PC-9 (cell line): ENCODE results near the gene GTF2H3. TPM values are rescaled to one million over a fixed set of nuclear protein-coding genes. Genes with fewer than 3 reads are reported as not detected.

ENCODE experiments used
- Bru-seq: library from RNA; stranded (reverse); fragments of 400-500 nt; gene quantifications from one replicate; lab custom pipeline; 2021; lab: Mats Ljungman, UMichigan
- BruChase-seq, 2 experiments: library from RNA; stranded (reverse); fragments of 400-500 nt; gene quantifications; one replicate each; lab custom pipeline; 2021; lab: Mats Ljungman, UMichigan
- BruUV-seq: library from RNA; stranded (reverse); fragments of 400-500 nt; replicated peaks from 2 replicates; lab custom pipeline; 2021; lab: Mats Ljungman, UMichigan
- CTCF ChIA-PET: fragments of 300-600 bp; sonication (Branson Sonifier 250); formaldehyde crosslinking; loops from one replicate; lab custom pipeline; 2022; ENCODE audit warnings: antibody characterized with exemption; lab: Charles Lee
- POLR2A ChIA-PET: fragments of 300-600 bp; sonication (Branson Sonifier 250); formaldehyde crosslinking; loops from one replicate; lab custom pipeline; 2022; ENCODE audit warnings: antibody characterized with exemption; ENCODE audit not compliant: unreplicated experiment; lab: Charles Lee
- DNase-seq, 2 experiments: peaks; one replicate each; pipeline versions ENCODE4 v3.0.0 to v3.0.0-alpha.2; 2015 to 2022; ENCODE audit warnings: mixed read lengths in 1 of 2
- H2AFZ ChIP-seq: fragments of 200-600 bp; sonication (generic); 2 replicates; pipeline ENCODE4 v1.8.1; 2017; ENCODE audit warnings: antibody characterized with exemption
- H3F3A ChIP-seq: fragments of 200-600 bp; sonication (generic); 2 replicates; pipeline ENCODE4 v1.8.1; 2017; ENCODE audit warnings: antibody characterized with exemption, mild to moderate bottlenecking, low read depth; ENCODE audit not compliant: insufficient read depth
- H3K27ac ChIP-seq: fragments of 200-600 bp; sonication (generic); 2 replicates; pipeline ENCODE4 v1.6.1; 2016; ENCODE audit warnings: mixed run types
- H3K27me3 ChIP-seq: fragments of 200-600 bp; sonication (generic); 2 replicates; pipeline ENCODE4 v1.6.1; 2016; ENCODE audit warnings: low read depth, mixed run types; ENCODE audit not compliant: insufficient read depth
- H3K36me3 ChIP-seq: fragments of 200-600 bp; sonication (generic); 2 replicates; pipeline ENCODE4 v1.6.1; 2016; ENCODE audit warnings: low read depth, mixed run types
- H3K4me1 ChIP-seq: fragments of 200-600 bp; sonication (generic); replicated peaks from 2 replicates; pipeline ENCODE4 v1.6.1; 2016; ENCODE audit warnings: mixed run types; ENCODE audit not compliant: insufficient read depth
- H3K4me2 ChIP-seq: fragments of 200-600 bp; sonication (generic); 2 replicates; pipeline ENCODE4 v1.6.1; 2017; ENCODE audit warnings: mixed run types
- H3K4me3 ChIP-seq: fragments of 200-600 bp; sonication (generic); 2 replicates; pipeline ENCODE4 v1.6.1; 2016; ENCODE audit warnings: mixed run types
- H3K79me2 ChIP-seq: fragments of 200-600 bp; sonication (generic); 2 replicates; pipeline ENCODE4 v1.6.1; 2017; ENCODE audit warnings: low read depth, mixed run types
- H3K9me2 ChIP-seq: fragments of 200-600 bp; sonication (generic); 2 replicates; pipeline ENCODE4 v1.8.1; 2017; ENCODE audit warnings: mild to moderate bottlenecking; ENCODE audit not compliant: insufficient read depth
- H3K9me3 ChIP-seq: fragments of 200-600 bp; sonication (generic); 2 replicates; pipeline ENCODE4 v1.8.1; 2016; ENCODE audit warnings: low read depth; ENCODE audit not compliant: insufficient read depth
- H4K20me1 ChIP-seq: fragments of 200-600 bp; sonication (generic); 2 replicates; pipeline ENCODE4 v1.8.1; 2017; ENCODE audit not compliant: insufficient read depth
- CTCF ChIP-seq: fragments of 200-600 bp; sonication (generic); conservative IDR thresholded peaks from 2 replicates; pipeline ENCODE4 v1.6.1; 2017; ENCODE audit warnings: mixed run types, antibody characterized with exemption, mild to moderate bottlenecking, moderate library complexity
- EZH2 ChIP-seq: fragments of 200-600 bp; sonication (generic); IDR thresholded peaks from 2 replicates; pipeline ENCODE4 v1.8.0; 2017; ENCODE audit warnings: antibody characterized with exemption, low read depth
- intact Hi-C: fragments of 100-400 bp; cut with micrococcal nuclease; formaldehyde crosslinking; loops from one replicate; pipeline ENCODE4 v1.10.0; 2022; ENCODE audit not compliant: unreplicated experiment
- long read RNA-seq: library from polyadenylated mRNA; stranded (forward); transcript quantifications from one replicate; pipeline ENCODE4 v2.0.0, GENCODE V29; 2022
- total RNA-seq: library from RNA; stranded (reverse); gene quantifications from 2 replicates; pipeline ENCODE4 v1.2.3, GENCODE V29; 2021

Gene GTF2H3
- total RNA-seq (30.3 and 42.9 TPM in 2 replicates), Bru-seq, nascent RNA (percentile 81 among the genes with signal in this experiment), BruChase-seq, experiment 1, labeled RNA remaining after a 2-hour chase (percentile 81 among the genes with signal in this experiment), BruChase-seq, experiment 2, labeled RNA remaining after a 6-hour chase (percentile 87 among the genes with signal in this experiment)
- long read RNA-seq, transcript GTF2H3-212 (13 exons, 3,329 nt) = major isoform, 6 of 9 reads
- long read RNA-seq, partial matches to known transcripts = 1 of 9 reads
- long read RNA-seq, other reads (novel, unspliced or antisense) = 2 of 9 reads

- Histone ChIP-seq H3K27ac (peak within 1 kb of the TSS; percentile 61), H3K79me2 (peaks cover 37% of the 10 kb centered on the region), H4K20me1 (no peaks in the 10 kb centered on the region), H3K4me2 (peak within 1 kb of the TSS; percentile 99), H3K4me1 (peaks cover 9% of the 10 kb centered on the region; the same call in 1 of the 2 replicates), H3K4me3 (peak within 1 kb of the TSS; percentile 98), H3K36me3 (no peaks in the 10 kb centered on the region; the same call in 1 of the 2 replicates), H3K9me3 (no peaks in the 10 kb centered on the region), H3K9me2 (no peaks in the 10 kb centered on the region), H2AFZ (peak within 1 kb of the TSS; percentile 85), H3F3A (no peaks in the 10 kb centered on the region), H3K27me3 (no peaks in the 10 kb centered on the region)
- ChIA-PET CTCF (no interaction called here), POLR2A (interaction anchor here (0.6 kb wide), 1 partner anchor 9 kb away, joined by 7 read pairs; no protein-coding TSS in a partner anchor)
- DNase-seq = peak; percentile 91
- intact Hi-C loops = no loop called here
- TF ChIP-seq EZH2 = no peak
- no peak for TF ChIP-seq CTCF
- no TSS peak for BruUV-seq
Observed at GRCh38 chr12:123633379-123634141, at the start of gene GTF2H3, which contains the start of gene EIF2B1. Gene GTF2H3 (plus strand): TSS chr12:123633829. CDS start chr12:123633860, 31 bp downstream. Gene EIF2B1 (minus strand): TSS chr12:123633686. CDS start chr12:123633557, 129 bp downstream.

GRCh38 chr12:123591702-123592481 is 41.7 kb upstream of the GTF2H3 start:
- H3K9me3 ChIP-seq = no peaks in the 10 kb centered on the region
- H3F3A ChIP-seq = peaks cover 28% of the 10 kb centered on the region
- no peak for DNase-seq
- H3K27ac ChIP-seq = no peak overlapping the region
- no TSS peak for BruUV-seq
- H4K20me1 ChIP-seq = peaks cover 61% of the 10 kb centered on the region
- H3K9me2 ChIP-seq = no peaks in the 10 kb centered on the region
- ChIA-PET CTCF (no interaction called here), POLR2A (interaction anchor here (0.6 kb wide), 1 partner anchor 11 kb away, joined by 6 read pairs; no protein-coding TSS in a partner anchor)
- no peak overlapping the region for H3K4me2 ChIP-seq
- TF ChIP-seq CTCF (no peak), EZH2 (no peak)
- no peaks in the 10 kb centered on the region for H3K27me3 ChIP-seq
- no peak overlapping the region for H2AFZ ChIP-seq
- intact Hi-C loops = no loop called here
- H3K79me2 ChIP-seq = peaks cover 67% of the 10 kb centered on the region
- H3K36me3 ChIP-seq = peaks cover 56% of the 10 kb centered on the region
- H3K4me3 ChIP-seq = no peak overlapping the region
- H3K4me1 ChIP-seq = peaks cover 12% of the 10 kb centered on the region; the same call in 1 of the 2 replicates

GRCh38 chr12:123595729-123596128 is 37.9 kb upstream of the GTF2H3 start:
- peaks cover 12% of the 10 kb centered on the region; the same call in 1 of the 2 replicates for H3K4me1 ChIP-seq
- TF ChIP-seq EZH2 (no peak), CTCF (no peak)
- CTCF ChIA-PET = no interaction called here
- no peak overlapping the region for H3K4me2 ChIP-seq
- H3K79me2 ChIP-seq = peaks cover 35% of the 10 kb centered on the region
- POLR2A ChIA-PET = no interaction called here
- no peaks in the 10 kb centered on the region for H3K9me2 ChIP-seq
- no peak overlapping the region for H3K4me3 ChIP-seq
- peaks cover 55% of the 10 kb centered on the region for H3F3A ChIP-seq
- no peaks in the 10 kb centered on the region for H3K9me3 ChIP-seq
- H3K27ac ChIP-seq = 0 out of 2 replicates have a peak overlapping the region, but pooled peaks have one; percentile 36
- H3K27me3 ChIP-seq = no peaks in the 10 kb centered on the region
- peaks cover 38% of the 10 kb centered on the region for H4K20me1 ChIP-seq
- DNase-seq = peak in 1 of 2 experiments; percentile 79
- peaks cover 41% of the 10 kb centered on the region for H3K36me3 ChIP-seq
- BruUV-seq = no TSS peak
- intact Hi-C loops = no loop called here
- no peak overlapping the region for H2AFZ ChIP-seq
